SK-N-SH (cell line): ENCODE data around the gene SPATA31D3.

Experiments used
- EP300 ChIP-seq, 2 experiments: IDR thresholded peaks; 2 replicates each; pipeline versions ENCODE4 v1.4.0 to v1.6.1; 2012; ENCODE audit warnings: borderline replicate concordance in 1 of 2, low read depth in 1 of 2, low read length in 1 of 2
- JUND ChIP-seq: IDR thresholded peaks from 2 replicates; pipeline ENCODE4 v1.4.0; 2012
- POLR2AphosphoS5 ChIP-seq: IDR thresholded peaks from 2 replicates; pipeline ENCODE4 v1.6.1; 2012; ENCODE audit warnings: low read depth, low read length
- RCOR1 ChIP-seq: fragments of 150-350 bp; IDR thresholded peaks from 2 replicates; pipeline ENCODE4 v1.6.1; 2017; ENCODE audit warnings: antibody characterized with exemption, low read length
- SIN3A ChIP-seq: IDR thresholded peaks from 2 replicates; pipeline ENCODE4 v1.6.1; 2012; ENCODE audit warnings: low read depth, mild to moderate bottlenecking, low read length, moderate library complexity, borderline replicate concordance
- TAF1 ChIP-seq: IDR thresholded peaks from 2 replicates; pipeline ENCODE4 v1.6.1; 2012; ENCODE audit warnings: low read depth, mild to moderate bottlenecking, low read length, moderate library complexity, borderline replicate concordance
- TF ChIP-seq, protein P1 (sequence below): fragments of 200-600 bp; sonication (generic); IDR thresholded peaks from 2 replicates; pipeline ENCODE4 v1.6.1; 2017; ENCODE audit warnings: antibody characterized with exemption, mild to moderate bottlenecking, moderate library complexity

DNA sequence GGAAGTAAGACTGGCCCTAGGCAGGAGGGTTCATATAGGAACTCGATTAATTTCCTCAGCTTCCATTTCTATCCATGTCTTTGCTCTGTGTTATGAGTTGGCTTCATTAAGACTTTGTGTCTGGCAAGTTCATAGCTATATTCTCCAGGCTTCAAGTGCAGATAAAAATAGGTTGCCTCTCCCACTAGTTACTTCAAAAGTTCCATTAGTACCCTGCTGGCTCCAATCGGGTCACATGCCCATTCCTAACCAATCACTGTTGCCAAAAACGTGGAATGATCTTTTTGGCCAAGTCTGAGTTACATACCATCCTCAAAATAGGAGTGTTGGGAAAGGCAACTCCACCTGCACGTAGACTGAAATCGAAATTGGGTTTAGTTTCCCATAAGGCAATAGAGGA, 31.5 kb downstream of the SPATA31D3 start:
- TF ChIP-seq SIN3A = no peak
- TF ChIP-seq POLR2AphosphoS5 = no peak
- no peak for TF ChIP-seq EP300 (IDR thresholded peaks at IDR 0.05; ENCODE audit: borderline replicate concordance in 1 of 2, low read depth in 1 of 2, low read length in 1 of 2)
- TF ChIP-seq, protein P1, sequence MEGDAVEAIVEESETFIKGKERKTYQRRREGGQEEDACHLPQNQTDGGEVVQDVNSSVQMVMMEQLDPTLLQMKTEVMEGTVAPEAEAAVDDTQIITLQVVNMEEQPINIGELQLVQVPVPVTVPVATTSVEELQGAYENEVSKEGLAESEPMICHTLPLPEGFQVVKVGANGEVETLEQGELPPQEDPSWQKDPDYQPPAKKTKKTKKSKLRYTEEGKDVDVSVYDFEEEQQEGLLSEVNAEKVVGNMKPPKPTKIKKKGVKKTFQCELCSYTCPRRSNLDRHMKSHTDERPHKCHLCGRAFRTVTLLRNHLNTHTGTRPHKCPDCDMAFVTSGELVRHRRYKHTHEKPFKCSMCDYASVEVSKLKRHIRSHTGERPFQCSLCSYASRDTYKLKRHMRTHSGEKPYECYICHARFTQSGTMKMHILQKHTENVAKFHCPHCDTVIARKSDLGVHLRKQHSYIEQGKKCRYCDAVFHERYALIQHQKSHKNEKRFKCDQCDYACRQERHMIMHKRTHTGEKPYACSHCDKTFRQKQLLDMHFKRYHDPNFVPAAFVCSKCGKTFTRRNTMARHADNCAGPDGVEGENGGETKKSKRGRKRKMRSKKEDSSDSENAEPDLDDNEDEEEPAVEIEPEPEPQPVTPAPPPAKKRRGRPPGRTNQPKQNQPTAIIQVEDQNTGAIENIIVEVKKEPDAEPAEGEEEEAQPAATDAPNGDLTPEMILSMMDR = no peak
- no peak for TF ChIP-seq RCOR1
- no peak for TF ChIP-seq TAF1
- TF ChIP-seq JUND = no peak
